ENCODE results near the gene NDRG3. TPM values are rescaled to one million over a fixed set of nuclear protein-coding genes. Genes with fewer than 3 reads are reported as not detected.
"Not testable (repeated sequence)": the region's sequence is repeated elsewhere in the genome, so short reads cannot be mapped to it uniquely, and the experiment has no call there.

The NDRG3 gene
- total RNA-seq, 1 donor from 2014 or later = 10.8 TPM

- DNase-seq (ENCODE audit: low spot score) = no peak
Measured at GRCh38 chr20:36688630-36689029, 57.3 kb downstream of the NDRG3 start.

GRCh38 chr20:36687850-36688249 is 58.0 kb downstream of the NDRG3 start:
- DNase-seq (ENCODE audit: low spot score) = no peak

- no peak for DNase-seq (ENCODE audit: low spot score)
Measured at GRCh38 chr20:36686944-36687343, 58.9 kb downstream of the NDRG3 start.

DNA sequence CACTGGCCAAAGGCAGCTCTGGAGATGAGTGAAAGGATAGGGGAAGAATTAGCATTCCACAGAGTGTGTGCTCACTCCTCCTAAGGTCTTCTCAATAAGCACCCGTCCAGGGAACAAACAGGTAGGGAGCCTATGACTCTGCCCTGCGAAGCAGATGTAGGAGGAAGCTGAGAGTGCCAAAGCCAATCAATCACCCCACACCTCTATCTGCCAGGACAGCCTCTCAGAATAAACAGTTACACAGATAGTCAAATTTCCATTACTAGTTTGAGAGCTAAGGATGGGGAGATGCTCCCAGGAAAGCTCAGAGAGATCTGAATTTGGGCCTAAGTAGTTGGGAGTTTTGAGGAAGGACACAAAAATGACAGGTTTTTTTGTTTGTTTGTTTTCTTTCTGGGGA is 59.4 kb downstream of the NDRG3 start:
- DNase-seq (ENCODE audit: low spot score) = no peak

DNA sequence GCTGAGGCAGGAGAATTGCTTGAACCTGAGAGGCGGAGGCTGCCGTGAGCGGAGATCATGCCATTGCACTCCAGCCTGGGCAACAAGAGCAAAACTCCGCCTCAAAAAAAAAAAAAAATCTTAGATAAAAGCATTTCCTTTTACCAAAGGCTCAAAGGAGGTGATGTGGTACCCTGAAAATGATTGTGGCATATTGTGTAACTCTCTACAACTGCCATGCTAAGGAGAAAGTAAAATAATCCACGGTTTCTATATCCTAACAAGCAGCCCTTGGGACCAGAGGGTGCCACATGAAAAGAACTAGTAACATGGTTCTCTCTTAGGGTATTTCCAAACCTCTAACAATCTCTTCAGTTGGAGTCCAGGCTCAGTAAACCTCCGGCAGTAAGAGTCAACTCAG is 61.1 kb downstream of the NDRG3 start:
- no peak for DNase-seq (ENCODE audit: low spot score)

GRCh38 chr20:36682311-36682710 is 63.6 kb downstream of the NDRG3 start:
- no peak for DNase-seq (ENCODE audit: low spot score)

- no peak for DNase-seq (ENCODE audit: low spot score)
Measured at GRCh38 chr20:36677422-36677771, 68.5 kb downstream of the NDRG3 start.

DNA sequence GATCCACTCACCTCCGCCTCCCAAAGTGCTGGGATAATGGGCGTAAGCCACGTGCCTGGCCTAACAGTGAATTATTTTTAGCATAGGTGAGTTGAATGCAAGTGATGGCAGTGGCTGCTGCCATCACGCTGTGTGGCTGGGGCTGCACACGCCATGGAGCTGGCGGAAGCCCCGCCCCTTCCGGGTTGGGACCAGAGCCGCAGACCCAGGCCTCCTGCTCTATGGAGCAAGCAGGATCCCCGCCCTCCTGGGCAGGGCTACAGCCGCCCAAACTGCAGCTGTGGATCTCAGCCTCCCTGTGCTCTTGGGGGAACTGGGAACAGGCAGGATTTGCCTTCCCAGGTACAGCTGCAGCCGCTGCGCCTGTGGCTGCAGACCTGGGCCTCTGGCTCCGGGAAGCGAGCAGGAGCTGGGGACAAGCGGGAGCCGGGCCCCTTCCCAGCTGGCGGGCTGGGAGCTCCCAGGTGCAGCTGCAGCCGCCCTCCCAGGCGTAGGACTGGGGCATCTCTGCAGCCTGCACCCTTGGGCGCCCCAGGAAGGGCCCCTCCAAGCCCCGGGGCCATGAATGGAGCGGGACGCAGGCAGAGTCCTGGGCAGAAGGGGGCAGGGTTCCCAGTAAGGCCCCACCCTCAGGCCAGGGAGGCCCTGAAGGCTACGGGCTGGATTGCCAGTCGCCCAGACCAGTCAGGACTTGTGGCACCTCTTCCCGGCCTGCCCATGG is 69.0 kb downstream of the NDRG3 start:
- DNase-seq (ENCODE audit: low spot score) = no peak

GRCh38 chr20:36675545-36675944 is 70.3 kb downstream of the NDRG3 start:
- DNase-seq (ENCODE audit: low spot score) = not testable (repeated sequence)

DNA sequence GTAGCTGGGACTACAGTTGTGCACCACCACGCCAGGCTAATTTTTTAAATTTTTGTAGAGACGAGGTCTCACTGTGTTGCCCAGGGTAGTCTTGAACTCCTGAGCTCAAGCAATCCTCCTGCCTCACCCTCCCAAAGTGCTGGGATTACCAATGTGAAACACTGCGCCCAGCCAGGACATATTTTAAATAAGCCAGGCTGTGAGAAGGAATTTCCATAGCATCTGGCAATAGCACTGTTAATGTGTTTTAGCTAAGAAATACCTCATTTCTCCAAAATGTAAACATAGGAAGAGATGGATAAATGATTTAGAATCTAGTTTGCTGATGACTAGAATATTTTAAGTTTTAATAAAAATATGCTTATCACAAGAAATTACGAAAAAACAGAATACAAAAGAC is 72.9 kb downstream of the NDRG3 start:
- peak; percentile 37 for DNase-seq (ENCODE audit: low spot score)

DNA sequence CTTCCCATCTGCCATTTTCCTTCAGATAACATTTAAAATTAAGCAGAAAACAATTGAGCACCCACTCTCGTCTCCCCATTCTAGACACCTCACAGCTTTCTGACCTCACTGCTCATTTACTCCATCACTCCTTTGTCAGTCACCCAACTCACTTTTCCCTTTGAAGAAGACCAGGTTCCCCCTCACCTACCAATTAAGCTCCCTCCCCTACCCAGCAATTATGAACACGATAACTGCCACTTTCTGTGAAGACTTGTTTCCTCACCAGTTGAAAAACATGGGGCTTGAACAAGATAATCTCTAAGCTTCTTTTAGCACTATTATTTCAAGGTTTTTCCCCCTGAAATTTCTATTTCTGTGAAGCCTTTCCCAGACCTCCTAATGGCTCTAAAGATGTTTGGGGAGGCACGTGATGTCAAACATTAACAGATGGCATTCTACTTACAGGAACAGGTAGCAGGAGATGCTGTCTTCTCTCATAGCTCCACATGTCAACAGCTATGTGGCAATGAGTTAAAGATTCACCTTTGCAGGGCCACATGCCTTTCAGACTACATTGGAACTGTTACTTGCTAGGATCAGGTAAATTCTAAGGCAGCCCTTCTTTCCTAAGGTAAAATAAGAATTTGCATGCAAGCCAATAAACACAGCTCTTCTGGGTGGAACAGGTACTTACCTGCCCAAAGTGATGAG is 75.1 kb downstream of the NDRG3 start:
- DNase-seq (ENCODE audit: low spot score) = no peak

GRCh38 chr20:36666181-36666740 is 79.6 kb downstream of the NDRG3 start:
- DNase-seq (ENCODE audit: low spot score) = peak; percentile 32

DNA sequence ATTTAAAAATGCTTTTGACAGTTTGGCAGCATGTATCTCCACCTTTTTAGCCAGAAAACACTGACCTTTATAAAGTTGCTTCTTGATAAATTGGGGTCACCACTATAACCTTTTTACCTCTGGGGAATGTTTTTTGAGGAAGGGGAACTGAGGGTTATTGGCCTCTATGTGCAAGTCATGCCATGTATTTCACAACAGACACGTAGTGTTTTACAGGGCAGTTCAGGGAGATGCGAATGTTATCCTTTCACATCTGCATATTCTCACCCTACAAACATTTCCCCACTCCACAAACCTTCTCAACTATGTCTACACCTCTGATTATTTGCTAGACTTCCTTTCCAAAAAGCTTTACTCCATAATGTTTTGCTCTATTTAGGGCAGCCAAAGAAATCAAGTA is 82.9 kb downstream of the NDRG3 start:
- DNase-seq (ENCODE audit: low spot score) = no peak

GRCh38 chr20:36658300-36658699 is 87.6 kb downstream of the NDRG3 start:
- DNase-seq (ENCODE audit: low spot score) = no peak

- DNase-seq (ENCODE audit: low spot score) = peak; percentile 17
Measured at GRCh38 chr20:36656733-36657132, 89.2 kb downstream of the NDRG3 start.

GRCh38 chr20:36655004-36655403 is 90.9 kb downstream of the NDRG3 start:
- no peak for DNase-seq (ENCODE audit: low spot score)

GRCh38 chr20:36654506-36654905 is 91.4 kb downstream of the NDRG3 start:
- DNase-seq (ENCODE audit: low spot score) = no peak

DNA sequence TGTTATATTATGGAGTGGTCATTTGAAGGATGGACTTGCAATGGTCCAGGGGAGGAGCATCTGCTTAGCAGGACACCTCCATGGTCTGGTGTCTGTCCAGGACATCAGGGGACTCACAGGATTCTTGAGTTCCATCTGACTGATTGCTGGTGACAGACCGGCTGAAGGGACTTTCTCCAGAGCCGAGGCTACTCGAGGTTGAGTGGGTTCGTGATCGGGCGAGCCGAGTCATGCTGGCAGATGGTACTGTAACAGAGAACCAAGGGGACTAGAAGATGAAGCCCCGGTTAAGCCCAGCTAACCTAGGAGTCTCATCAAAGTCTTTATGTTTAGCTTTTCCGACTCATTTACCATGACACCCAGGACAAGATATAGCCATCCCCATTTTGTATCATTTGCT is 92.4 kb downstream of the NDRG3 start:
- no peak for DNase-seq (ENCODE audit: low spot score)

DNA sequence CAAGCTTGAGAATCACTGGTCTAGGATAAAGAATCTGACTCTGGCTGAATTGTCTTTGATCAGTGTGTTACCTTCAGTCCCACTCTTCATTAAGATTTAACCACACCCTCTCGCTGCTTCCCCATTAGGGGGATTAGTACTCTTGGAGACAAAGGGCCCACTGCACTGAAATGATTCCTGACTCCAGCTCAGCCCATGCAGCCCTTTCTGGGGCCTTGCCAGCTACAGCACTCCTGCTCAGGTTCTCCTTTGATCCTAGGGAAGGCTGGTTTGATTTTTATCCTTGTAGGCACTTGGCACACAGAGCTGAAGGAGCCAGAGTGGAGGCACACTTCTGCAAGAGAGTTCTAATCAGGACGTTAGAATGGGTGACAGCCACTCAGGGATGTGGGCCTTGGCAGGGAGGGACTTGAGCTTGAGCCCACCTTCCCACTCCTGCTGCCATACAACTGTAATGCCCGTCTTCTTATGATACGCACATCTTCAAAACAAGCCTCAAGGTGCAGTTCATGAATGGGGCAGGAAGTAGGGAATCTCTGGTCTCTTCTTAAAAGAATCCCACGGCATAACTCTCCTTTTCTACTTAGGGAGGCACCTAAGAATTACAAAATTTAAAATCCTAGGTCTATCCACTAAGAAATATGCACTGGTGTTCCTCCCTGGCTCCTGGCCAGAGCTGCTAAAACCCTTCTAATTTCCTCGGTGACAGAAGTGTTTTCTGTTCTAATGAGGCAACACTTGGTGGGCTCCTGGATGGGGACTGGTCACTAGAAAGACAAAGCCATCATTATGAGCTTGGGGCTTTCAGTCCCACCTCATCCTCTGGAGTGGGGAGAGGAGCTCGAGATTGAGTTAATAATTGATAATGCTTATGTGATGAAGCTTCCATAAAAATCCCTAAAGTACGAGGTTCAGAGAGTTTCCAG is 98.4 kb downstream of the NDRG3 start:
- no peak for DNase-seq (ENCODE audit: low spot score)

GRCh38 chr20:36646678-36647077 is 99.2 kb downstream of the NDRG3 start:
- no peak for DNase-seq (ENCODE audit: low spot score)

DNA sequence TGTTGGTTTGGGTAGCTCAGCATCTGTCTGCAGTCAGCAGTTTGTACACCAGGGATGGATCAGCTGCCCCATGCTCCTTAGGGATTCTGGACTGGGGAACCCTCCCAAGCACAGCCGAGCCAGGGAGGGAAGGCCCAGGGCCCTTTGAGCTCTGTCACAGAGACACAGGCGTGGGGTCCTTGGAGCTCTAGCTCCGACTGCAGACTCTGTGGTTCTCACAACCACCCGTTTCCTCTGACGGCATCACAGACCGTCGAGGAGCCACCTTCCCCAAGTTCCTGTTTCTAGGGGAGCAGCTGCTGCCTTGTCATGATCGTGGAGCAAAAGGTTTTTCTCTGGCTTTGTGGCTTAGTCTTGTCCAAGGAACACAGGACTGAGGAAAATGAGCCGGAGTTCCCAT is 99.9 kb downstream of the NDRG3 start, which contains the start of gene SLA2:
TSS of gene SLA2 (minus strand) at position 199 of the 400 bp plus-strand sequence. CDS start 4,861 bp downstream, outside the sequence.
- DNase-seq (ENCODE audit: low spot score) = no peak

DNA sequence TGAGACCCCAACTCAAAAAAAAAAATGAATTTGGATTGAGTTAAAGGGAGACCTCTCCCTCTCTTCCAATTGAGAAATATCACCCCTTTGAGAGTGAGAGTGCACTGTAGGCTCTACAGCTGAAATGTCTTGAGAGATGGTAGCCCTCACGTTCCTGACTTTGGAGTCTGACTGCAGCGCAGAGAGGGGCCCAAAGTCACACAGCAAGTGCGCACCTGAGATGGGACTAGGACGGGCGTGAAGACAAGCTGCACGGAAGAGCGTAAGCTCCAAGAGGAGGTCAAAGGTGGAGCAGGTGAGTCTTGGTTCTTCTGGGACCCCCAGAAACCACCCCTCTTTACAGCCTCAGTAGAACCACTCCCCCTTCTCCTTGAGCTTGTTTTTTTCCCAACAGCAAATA is 100.5 kb downstream of the NDRG3 start:
- DNase-seq (ENCODE audit: low spot score) = no peak

All from umbilical cord (tissue), 2 donors.